ENCODE measurements around the gene CDH4. TPM values are rescaled to one million over a fixed set of nuclear protein-coding genes. Genes with fewer than 3 reads are reported as not detected.

CDH4 gene
- total and polyA plus RNA-seq, 9 of the 15 experiments (the other 6 are each of a cell fraction or from before 2014, with no cell fraction given): 0.04 TPM; not detected in 8

GRCh38 chr20:61877776-61878477 lies 625.9 kb downstream of the CDH4 start:
- H3K4me1 ChIP-seq (replicated peaks in 1 of 2; ENCODE audit: control insufficient read depth in 2 of 2, insufficient read depth in 2 of 2, low read length in 2 of 2): peaks cover 0 to 12% of the 10 kb centered on the region in 2 experiments; a peak in 2 of 5 replicates
- CTCF ChIA-PET (ENCODE audit: low intra/inter-chr PET ratio): no interaction called here
- no peak for ATAC-seq
- no peak for FAIRE-seq
- no peak for DNase-seq (ENCODE audit: extremely low read depth in 1 of 4, low spot score in 3 of 4)
- peaks cover 40 to 92% of the 10 kb centered on the region in 2 experiments; a peak in 4 of 5 replicates for H3K27me3 ChIP-seq (ENCODE audit: control insufficient read depth in 2 of 2, insufficient read depth in 2 of 2, low read length in 2 of 2)
- no peaks in the 10 kb centered on the region for H3K36me3 ChIP-seq (ENCODE audit: control insufficient read depth, insufficient read depth, low read length)
- no peaks in the 10 kb centered on the region for H3K9me3 ChIP-seq (replicated peaks; ENCODE audit: control insufficient read depth, insufficient read depth, low read depth, low read length)
- peaks cover 8% of the 10 kb centered on the region; the same call in 1 of the 2 replicates for H4K20me1 ChIP-seq (replicated peaks; ENCODE audit: control insufficient read depth, insufficient read depth, low read length)
- no peaks in the 10 kb centered on the region for H3K9me1 ChIP-seq (ENCODE audit: control insufficient read depth, insufficient read depth, low read length)
- H3K27ac ChIP-seq (ENCODE audit: extremely low read depth, low read depth, low read length): no peak overlapping the region
- BruUV-seq (replicated peaks): no TSS peak
- no peak overlapping the region for H3K9ac ChIP-seq (ENCODE audit: insufficient read depth in 1 of 2, low read depth in 2 of 2, low read length in 2 of 2)
- H3K4me3 ChIP-seq: no peak overlapping the region
- POLR2A ChIA-PET: interaction anchor here (0.7 to 1.0 kb wide), 2 partner anchors 37 to 1007 kb away, joined by 3 read pairs; no protein-coding TSS in a partner anchor
- no peak overlapping the region for H3K4me2 ChIP-seq (ENCODE audit: insufficient read depth, low read length)
- intact Hi-C loops (cut with micrococcal nuclease): no loop called here
- under 1% methylated on average over 23 of the region's 23 CpGs for WGBS (ENCODE audit: insufficient coverage, low coverage, missing lambda C conversion rate)
- no peak overlapping the region for H2AFZ ChIP-seq (ENCODE audit: low read depth, low read length)
- in situ Hi-C loops (cut with MboI): loop anchor here (25.0 kb wide), 1 partner anchor 1666 kb away; no protein-coding TSS in a partner anchor
- H3K79me2 ChIP-seq (ENCODE audit: control insufficient read depth, insufficient read depth, low read length): no peaks in the 10 kb centered on the region
- no peak for TF ChIP-seq FOXA3 (CRISPR knock-in tag; conservative IDR thresholded peaks at IDR 0.05 in 1 of 2, IDR thresholded peaks at IDR 0.05 in 1 of 2)
- TF ChIP-seq, protein P1, sequence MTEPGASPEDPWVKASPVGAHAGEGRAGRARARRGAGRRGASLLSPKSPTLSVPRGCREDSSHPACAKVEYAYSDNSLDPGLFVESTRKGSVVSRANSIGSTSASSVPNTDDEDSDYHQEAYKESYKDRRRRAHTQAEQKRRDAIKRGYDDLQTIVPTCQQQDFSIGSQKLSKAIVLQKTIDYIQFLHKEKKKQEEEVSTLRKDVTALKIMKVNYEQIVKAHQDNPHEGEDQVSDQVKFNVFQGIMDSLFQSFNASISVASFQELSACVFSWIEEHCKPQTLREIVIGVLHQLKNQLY (CRISPR knock-in tag; conservative IDR thresholded peaks at IDR 0.05): no peak
- TF ChIP-seq RBM25 (IDR thresholded peaks at IDR 0.05; ENCODE audit: low read depth, low read length, severe bottlenecking): no peak
- no peak for TF ChIP-seq RAD21 (CRISPR knock-in tag; conservative IDR thresholded peaks at IDR 0.05 in 1 of 2, IDR thresholded peaks at IDR 0.05 in 1 of 2)
- TF ChIP-seq, protein P2, sequence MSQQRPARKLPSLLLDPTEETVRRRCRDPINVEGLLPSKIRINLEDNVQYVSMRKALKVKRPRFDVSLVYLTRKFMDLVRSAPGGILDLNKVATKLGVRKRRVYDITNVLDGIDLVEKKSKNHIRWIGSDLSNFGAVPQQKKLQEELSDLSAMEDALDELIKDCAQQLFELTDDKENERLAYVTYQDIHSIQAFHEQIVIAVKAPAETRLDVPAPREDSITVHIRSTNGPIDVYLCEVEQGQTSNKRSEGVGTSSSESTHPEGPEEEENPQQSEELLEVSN (IDR thresholded peaks at IDR 0.05; ENCODE audit: borderline replicate concordance in 1 of 2, extremely low read depth in 1 of 2, insufficient read depth in 1 of 2, insufficient read length in 1 of 2, low read depth in 1 of 2, low read length in 1 of 2, poor library complexity in 1 of 2, severe bottlenecking in 1 of 2): no peak
- TF ChIP-seq E2F3 (CRISPR knock-in tag; IDR thresholded peaks at IDR 0.05): no peak
- no peak for TF ChIP-seq ZNF766 (CRISPR knock-in tag; conservative IDR thresholded peaks at IDR 0.05)
- no peak for TF ChIP-seq TAF1 (IDR thresholded peaks at IDR 0.05; ENCODE audit: control insufficient read depth, extremely low read depth, insufficient read depth, low read length, severe bottlenecking)
- no peak for TF ChIP-seq RBFOX2 (IDR thresholded peaks at IDR 0.05; ENCODE audit: low read depth, low read length)
- TF ChIP-seq, protein P3, sequence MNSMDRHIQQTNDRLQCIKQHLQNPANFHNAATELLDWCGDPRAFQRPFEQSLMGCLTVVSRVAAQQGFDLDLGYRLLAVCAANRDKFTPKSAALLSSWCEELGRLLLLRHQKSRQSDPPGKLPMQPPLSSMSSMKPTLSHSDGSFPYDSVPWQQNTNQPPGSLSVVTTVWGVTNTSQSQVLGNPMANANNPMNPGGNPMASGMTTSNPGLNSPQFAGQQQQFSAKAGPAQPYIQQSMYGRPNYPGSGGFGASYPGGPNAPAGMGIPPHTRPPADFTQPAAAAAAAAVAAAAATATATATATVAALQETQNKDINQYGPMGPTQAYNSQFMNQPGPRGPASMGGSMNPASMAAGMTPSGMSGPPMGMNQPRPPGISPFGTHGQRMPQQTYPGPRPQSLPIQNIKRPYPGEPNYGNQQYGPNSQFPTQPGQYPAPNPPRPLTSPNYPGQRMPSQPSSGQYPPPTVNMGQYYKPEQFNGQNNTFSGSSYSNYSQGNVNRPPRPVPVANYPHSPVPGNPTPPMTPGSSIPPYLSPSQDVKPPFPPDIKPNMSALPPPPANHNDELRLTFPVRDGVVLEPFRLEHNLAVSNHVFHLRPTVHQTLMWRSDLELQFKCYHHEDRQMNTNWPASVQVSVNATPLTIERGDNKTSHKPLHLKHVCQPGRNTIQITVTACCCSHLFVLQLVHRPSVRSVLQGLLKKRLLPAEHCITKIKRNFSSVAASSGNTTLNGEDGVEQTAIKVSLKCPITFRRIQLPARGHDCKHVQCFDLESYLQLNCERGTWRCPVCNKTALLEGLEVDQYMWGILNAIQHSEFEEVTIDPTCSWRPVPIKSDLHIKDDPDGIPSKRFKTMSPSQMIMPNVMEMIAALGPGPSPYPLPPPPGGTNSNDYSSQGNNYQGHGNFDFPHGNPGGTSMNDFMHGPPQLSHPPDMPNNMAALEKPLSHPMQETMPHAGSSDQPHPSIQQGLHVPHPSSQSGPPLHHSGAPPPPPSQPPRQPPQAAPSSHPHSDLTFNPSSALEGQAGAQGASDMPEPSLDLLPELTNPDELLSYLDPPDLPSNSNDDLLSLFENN (IDR thresholded peaks at IDR 0.05; ENCODE audit: low read depth in 2 of 2, low read length in 2 of 2): no peak
- no peak for TF ChIP-seq SMARCB1 (IDR thresholded peaks at IDR 0.05; ENCODE audit: insufficient read length, low read depth)
- no peak for TF ChIP-seq ZNF212 (CRISPR knock-in tag; IDR thresholded peaks at IDR 0.05)
- TF ChIP-seq ZNF134 (CRISPR knock-in tag; conservative IDR thresholded peaks at IDR 0.05): no peak
- TF ChIP-seq HIVEP1 (CRISPR knock-in tag; IDR thresholded peaks at IDR 0.05): no peak
